HepG2 (cell line): ENCODE measurements around the gene CAMKMT. TPM values are rescaled to one million over a fixed set of nuclear protein-coding genes. Genes with fewer than 3 reads are reported as not detected.

ENCODE experiments used
- ATAC-seq: fragments of 200-7000 bp; cut with Tn5 transposase; 3 replicates; pipeline ENCODE4 v1.9.1; 2020; ENCODE audit warnings: mild to moderate bottlenecking, moderate library complexity
- BruUV-seq: library from RNA; stranded (reverse); fragments of 400-500 nt; replicated peaks from 2 replicates; lab custom pipeline; 2021; lab: Mats Ljungman, UMichigan
- CTCF ChIA-PET: fragments of 300-600 bp; formaldehyde crosslinking; extraction: SDS; loops from one replicate; lab custom pipeline; 2021; ENCODE audit warnings: low total read pairs, inconsistent platforms, low intra/inter-chr PET ratio; lab: Yijun Ruan, JAX
- POLR2A ChIA-PET: fragments of 350-600 bp; sonication (Branson Sonifier 250); formaldehyde crosslinking; loops from one replicate; lab custom pipeline; 2020; ENCODE audit warnings: antibody characterized with exemption, inconsistent platforms; lab: Yijun Ruan, JAX
- DNase-seq: peaks from one replicate; pipeline ENCODE4 v3.0.0-alpha.2; 2015; ENCODE audit warnings: low spot score
- FAIRE-seq: peaks from 3 replicates; lab custom pipeline; 2011; peaks lifted over from hg19 to GRCh38; lab: Jason Lieb, UNC
- H2AFZ ChIP-seq: one replicate; pipeline ENCODE4 v1.6.1; 2011; ENCODE audit warnings: low read length, inconsistent platforms
- H3K27ac ChIP-seq: fragments of 300-600 bp; 3 replicates; pipeline ENCODE4 v1.8.0; 2011; ENCODE audit warnings: mixed run types, mild to moderate bottlenecking, mixed read lengths, low read length, inconsistent platforms; ENCODE audit not compliant: insufficient read depth; ENCODE audit errors: extremely low read length
- H3K27me3 ChIP-seq, 2 experiments: fragments of 200-600 bp in 1 of 2; 2 replicates in 1 of 2; 3 replicates in 1 of 2; pipeline versions ENCODE4 v1.6.0 to v1.8.0; 2011; ENCODE audit warnings: low read length in 2 of 2, mild to moderate bottlenecking in 2 of 2, moderate library complexity in 2 of 2, inconsistent platforms in 1 of 2; ENCODE audit not compliant: insufficient read depth in 2 of 2, control insufficient read depth in 1 of 2
- H3K36me3 ChIP-seq, 2 experiments: fragments of 200-600 bp in 1 of 2; replicated peaks in 1 of 2; 2 replicates in 1 of 2; 3 replicates in 1 of 2; pipeline versions ENCODE4 v1.5.1 to v1.8.0; 2011; ENCODE audit warnings: low read length in 2 of 2, inconsistent platforms in 1 of 2; ENCODE audit not compliant: insufficient read depth in 2 of 2, control insufficient read depth in 1 of 2
- H3K4me1 ChIP-seq: 2 replicates; pipeline ENCODE4 v1.5.1; 2012; ENCODE audit warnings: low read length, inconsistent platforms; ENCODE audit not compliant: insufficient read depth
- H3K4me2 ChIP-seq: 2 replicates; pipeline ENCODE4 v1.6.0; 2011; ENCODE audit warnings: low read depth, low read length, inconsistent platforms
- H3K4me3 ChIP-seq, 3 experiments: fragments of 200-600 bp in 1 of 3; sonication (generic), shearing (Covaris generic) in 1 of 3; replicated peaks in 1 of 3; 2 replicates each; pipeline ENCODE4 v1.5.1; 2011 to 2016; ENCODE audit warnings: low read length in 3 of 3, inconsistent platforms in 2 of 3, low read depth in 2 of 3, mild to moderate bottlenecking in 2 of 3, control low read depth in 1 of 3, mixed read lengths in 1 of 3; ENCODE audit not compliant: insufficient read depth in 1 of 3
- H3K79me2 ChIP-seq: one replicate; pipeline ENCODE4 v1.6.1; 2011; ENCODE audit warnings: low read length, inconsistent platforms; ENCODE audit not compliant: insufficient read depth
- H3K9ac ChIP-seq: 2 replicates; pipeline ENCODE4 v1.6.0; 2011; ENCODE audit warnings: mild to moderate bottlenecking, low read depth, low read length, inconsistent platforms; ENCODE audit not compliant: insufficient read depth
- H3K9me3 ChIP-seq: 2 replicates; pipeline ENCODE4 v1.5.1; 2012; ENCODE audit warnings: mild to moderate bottlenecking, low read length
- H4K20me1 ChIP-seq: 2 replicates; pipeline ENCODE4 v1.6.0; 2011; ENCODE audit warnings: inconsistent platforms, mild to moderate bottlenecking, low read length, moderate library complexity; ENCODE audit not compliant: insufficient read depth
- BCLAF1 ChIP-seq: fragments of 450-650 bp; IDR thresholded peaks from 2 replicates; pipeline ENCODE4 v1.6.1; 2017; ENCODE audit warnings: mild to moderate bottlenecking
- GLI4 ChIP-seq: sonication (generic); formaldehyde crosslinking; IDR thresholded peaks from 2 replicates; pipeline ENCODE4 v1.5.1; 2020; ENCODE audit warnings: missing genetic modification reagents, mild to moderate bottlenecking, moderate library complexity, borderline replicate concordance
- KLF9 ChIP-seq: IDR thresholded peaks from 2 replicates; pipeline ENCODE4 v1.6.1; 2016; ENCODE audit warnings: low read depth
- NPAS2 ChIP-seq: sonication (generic); formaldehyde crosslinking; IDR thresholded peaks from 2 replicates; pipeline ENCODE4 v1.8.0; 2022; ENCODE audit warnings: mild to moderate bottlenecking, missing genetic modification reagents, borderline replicate concordance
- PREB ChIP-seq: sonication (generic); formaldehyde crosslinking; IDR thresholded peaks from 2 replicates; pipeline ENCODE4 v1.4.0; 2020; ENCODE audit warnings: missing genetic modification reagents
- RCOR2 ChIP-seq: IDR thresholded peaks from 2 replicates; pipeline ENCODE4 v1.6.1; 2016; ENCODE audit warnings: missing biosample characterization, missing genetic modification reagents
- SRF ChIP-seq: IDR thresholded peaks from 2 replicates; pipeline ENCODE4 v1.6.1; 2011; ENCODE audit warnings: mild to moderate bottlenecking, low read depth, low read length, moderate library complexity
- TBP ChIP-seq: sonication (generic); formaldehyde crosslinking; IDR thresholded peaks from 2 replicates; pipeline ENCODE4 v1.5.0; 2020; ENCODE audit warnings: missing genetic modification reagents
- TOPORS ChIP-seq: sonication (generic); formaldehyde crosslinking; IDR thresholded peaks from 2 replicates; pipeline ENCODE4 v1.8.0; 2023; ENCODE audit warnings: mild to moderate bottlenecking, missing genetic modification reagents
- U2AF1 ChIP-seq: fragments of 200-400 bp; formaldehyde crosslinking; optimal IDR thresholded peaks from 2 replicates; pipeline ENCODE3; 2017; ENCODE audit warnings: mild to moderate bottlenecking, low read depth, low read length
- YEATS4 ChIP-seq: sonication (generic); formaldehyde crosslinking; IDR thresholded peaks from 2 replicates; pipeline ENCODE4 v1.4.0; 2020; ENCODE audit warnings: missing genetic modification reagents, borderline replicate concordance
- ZBTB7B ChIP-seq: sonication (generic); formaldehyde crosslinking; IDR thresholded peaks from 2 replicates; pipeline ENCODE4 v1.4.0; 2020; ENCODE audit warnings: missing genetic modification reagents
- ZNF180 ChIP-seq: sonication (generic); formaldehyde crosslinking; IDR thresholded peaks from 2 replicates; pipeline ENCODE4 v1.4.0; 2020; ENCODE audit warnings: low read depth, missing genetic modification reagents, borderline replicate concordance
- ZNF263 ChIP-seq: sonication (generic); formaldehyde crosslinking; IDR thresholded peaks from 2 replicates; pipeline ENCODE4 v1.4.0; 2020; ENCODE audit warnings: missing genetic modification reagents
- ZNF644 ChIP-seq: IDR thresholded peaks from 2 replicates; pipeline ENCODE4 v1.6.1; 2016; ENCODE audit warnings: low read depth
- ZNF749 ChIP-seq: sonication (generic); formaldehyde crosslinking; IDR thresholded peaks from 2 replicates; pipeline ENCODE4 v1.8.0; 2022; ENCODE audit warnings: mild to moderate bottlenecking, missing genetic modification reagents, moderate library complexity, borderline replicate concordance
- ZNF75D ChIP-seq: sonication (generic); formaldehyde crosslinking; IDR thresholded peaks from 2 replicates; pipeline ENCODE4 v1.8.1; 2023; ENCODE audit warnings: missing genetic modification reagents, mild to moderate bottlenecking, borderline replicate concordance
- WGBS: methylation state at CpG from one replicate; pipeline ENCODE4 v1.1.6; 2017; ENCODE audit warnings: low lambda C conversion rate; 5-methylcytosine and 5-hydroxymethylcytosine counted together
- in situ Hi-C: cut with HindIII; loops from 2 replicates; pipeline ENCODE4 v1.10.0; 2017; ENCODE audit warnings: low pct_unique_long_range_greater_than_20kb; ENCODE audit not compliant: extremely low pct_ligation_motif_present
- intact Hi-C: fragments of 100-400 bp; cut with micrococcal nuclease; formaldehyde crosslinking; loops from one replicate; pipeline ENCODE4 v1.10.0; 2022; ENCODE audit not compliant: unreplicated experiment
- polyA plus RNA-seq, 8 experiments: library from polyadenylated mRNA; depleted of rRNA in 3 of 8; stranded (reverse) in 7 of 8; unstranded in 1 of 8; fragments of >200 nt; fragmentation: Illumina TruSeq in 4 of 8; extraction: Trizol in 4 of 8; gene quantifications; 2 replicates each; pipeline versions ENCODE4 v1.2.1 to v1.2.3, GENCODE V29; 2011 to 2016; ENCODE audit warnings: low read depth in 4 of 8, missing spikeins in 1 of 8, mixed read lengths in 1 of 8; ENCODE audit not compliant: insufficient read depth in 1 of 8
- total RNA-seq, 5 experiments: library from RNA; depleted of rRNA; stranded (reverse); fragments of >200 nt; fragmentation: Illumina TruSeq; extraction: Trizol; gene quantifications; 2 replicates each; pipeline ENCODE4 v1.2.3, GENCODE V29; 2016; ENCODE audit warnings: low read depth in 1 of 5

The CAMKMT gene
- total and polyA plus RNA-seq, 2 of the 13 experiments (the other 11 are each of a cell fraction or from before 2014, with no cell fraction given) = 6.9 to 20.8 TPM

DNA sequence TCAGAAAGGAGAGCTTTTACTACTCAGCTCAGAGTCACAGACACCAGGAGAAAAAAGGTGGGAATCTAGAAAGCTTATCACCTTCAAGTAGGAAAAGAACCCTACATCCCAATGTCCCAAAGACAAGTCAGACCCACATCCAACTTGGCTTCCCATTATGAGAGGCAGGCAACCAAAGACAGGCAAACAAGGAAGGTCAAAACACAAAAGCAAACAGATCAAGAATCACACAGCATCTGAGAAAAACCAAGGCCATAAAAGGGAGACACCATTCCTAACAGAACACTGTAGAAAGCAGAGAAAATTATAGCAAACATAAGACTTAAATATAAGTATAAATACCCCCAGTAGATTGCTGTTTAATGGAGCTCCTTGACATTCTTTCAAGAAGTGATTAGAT, 45.8 kb upstream of the CAMKMT start:
- H3K36me3 ChIP-seq = peaks cover 2 to 9% of the 10 kb centered on the region in 2 experiments; a peak in 3 of 5 replicates
- H3K4me1 ChIP-seq = peaks cover 16% of the 10 kb centered on the region
- CTCF ChIA-PET = no interaction called here
- no peaks in the 10 kb centered on the region for H4K20me1 ChIP-seq
- no TSS peak for BruUV-seq
- H3K4me2 ChIP-seq = no peak overlapping the region
- peaks cover 7% of the 10 kb centered on the region for H3K9me3 ChIP-seq
- H3K27ac ChIP-seq = peak overlapping the region; percentile 41
- H3K9ac ChIP-seq = no peak overlapping the region
- no peak for FAIRE-seq
- no peaks in the 10 kb centered on the region for H3K27me3 ChIP-seq
- TF ChIP-seq ZNF263 (CRISPR knock-in tag) (no peak), ZNF644 (CRISPR knock-in tag) (0 out of 2 replicates have a peak, but pooled peaks have one; percentile 62), ZNF749 (no peak), TBP (CRISPR knock-in tag) (no peak), BCLAF1 (no peak), SRF (peak; percentile 53; the same call in 1 of the 2 replicates), ZNF180 (CRISPR knock-in tag) (no peak)
- H3K4me3 ChIP-seq = no peak overlapping the region
- H2AFZ ChIP-seq = no peak overlapping the region
- POLR2A ChIA-PET = no interaction called here
- in situ Hi-C loops = no loop called here
- intact Hi-C loops = no loop called here
- H3K79me2 ChIP-seq = no peaks in the 10 kb centered on the region
- peak; percentile 17 for DNase-seq
- ATAC-seq = peak; percentile 69

GRCh38 chr2:44320832-44321231, 40.9 kb upstream of the CAMKMT start:
- Histone ChIP-seq H2AFZ (no peak overlapping the region), H3K4me2 (no peak overlapping the region), H3K27me3 (no peaks in the 10 kb centered on the region), H3K9me3 (no peaks in the 10 kb centered on the region), H3K9ac (no peak overlapping the region), H3K4me3 (no peak overlapping the region), H3K79me2 (no peaks in the 10 kb centered on the region), H3K4me1 (peaks cover 9% of the 10 kb centered on the region), H3K36me3 (peaks cover 10 to 47% of the 10 kb centered on the region in 2 experiments), H3K27ac (no peak overlapping the region), H4K20me1 (no peaks in the 10 kb centered on the region)
- no peak for ATAC-seq
- in situ Hi-C loops (no loop called here), intact Hi-C loops (no loop called here)
- WGBS = 38% methylated on average over 1 of the region's 1 CpG
- ChIA-PET CTCF (no interaction called here), POLR2A (no interaction called here)
- DNase-seq = no peak
- no TSS peak for BruUV-seq
- no peak for FAIRE-seq
- TF ChIP-seq TOPORS (CRISPR knock-in tag) (no peak), U2AF1 (no peak), PREB (CRISPR knock-in tag) (no peak), GLI4 (no peak), YEATS4 (CRISPR knock-in tag) (no peak), NPAS2 (CRISPR knock-in tag) (no peak), KLF9 (no peak), RCOR2 (CRISPR knock-in tag) (no peak), ZNF75D (CRISPR knock-in tag) (no peak), ZBTB7B (no peak)
